K562 (cell line): Measurements from ENCODE around the gene GAPVD1. TPM values are rescaled to one million over a fixed set of nuclear protein-coding genes. Genes with fewer than 3 reads are reported as not detected.
"Not testable (repeated sequence)": the region's sequence is repeated elsewhere in the genome, so short reads cannot be mapped to it uniquely, and the experiment has no call there.

Experiments
- ATAC-seq: fragments of 200-7000 bp; cut with Tn5 transposase; 3 replicates; pipeline ENCODE4 v1.9.1; 2020; ENCODE audit warnings: moderate library complexity
- BruUV-seq: library from RNA; stranded (reverse); fragments of 400-500 nt; replicated peaks from 2 replicates; lab custom pipeline; 2021; lab: Mats Ljungman, UMichigan
- CTCF ChIA-PET: fragments of 300-600 bp; formaldehyde crosslinking; extraction: SDS; loops from one replicate; lab custom pipeline; 2021; ENCODE audit warnings: low intra/inter-chr PET ratio; lab: Yijun Ruan, JAX
- POLR2A ChIA-PET: fragments of 300-600, 350-650 bp; sonication (Branson Sonifier 250); formaldehyde crosslinking; extraction: SDS; loops from one replicate; lab custom pipeline; 2021; ENCODE audit warnings: antibody characterized with exemption, inconsistent platforms; lab: Yijun Ruan, JAX
- DNase-seq, 4 experiments: peaks; one replicate each; pipeline versions ENCODE4 v3.0.0 to v3.0.0-alpha.2; 2011 to 2018; ENCODE audit warnings: low spot score in 3 of 4, mixed read lengths in 3 of 4; ENCODE audit errors: extremely low read depth in 1 of 4
- FAIRE-seq: peaks from 2 replicates; lab custom pipeline; 2011; peaks lifted over from hg19 to GRCh38; lab: Jason Lieb, UNC
- H2AFZ ChIP-seq: 2 replicates; pipeline ENCODE4 v1.6.0; 2011; ENCODE audit warnings: low read depth, low read length, control low read depth, inconsistent platforms
- H3K27ac ChIP-seq: fragments of 200-600 bp; 3 replicates; pipeline ENCODE4 v1.8.0; 2011; ENCODE audit warnings: low read depth, mild to moderate bottlenecking, control low read depth, inconsistent platforms, low read length, moderate library complexity, mixed read lengths; ENCODE audit errors: extremely low read depth
- H3K27me3 ChIP-seq, 2 experiments: fragments of 300-600 bp in 1 of 2; 2 replicates in 1 of 2; 3 replicates in 1 of 2; pipeline versions ENCODE4 v1.6.0 to v1.8.0; 2011; ENCODE audit warnings: inconsistent platforms in 2 of 2, low read length in 2 of 2, mild to moderate bottlenecking in 1 of 2, mixed read lengths in 1 of 2, moderate library complexity in 1 of 2; ENCODE audit not compliant: control insufficient read depth in 2 of 2, insufficient read depth in 2 of 2
- H3K36me3 ChIP-seq: fragments of 300-600 bp; 3 replicates; pipeline ENCODE4 v1.8.0; 2011; ENCODE audit warnings: mild to moderate bottlenecking, low read length, inconsistent platforms; ENCODE audit not compliant: control insufficient read depth, insufficient read depth
- H3K4me1 ChIP-seq, 2 experiments: fragments of 200-600 bp in 1 of 2; replicated peaks in 1 of 2; 2 replicates in 1 of 2; 3 replicates in 1 of 2; pipeline versions ENCODE4 v1.5.1 to v1.8.0; 2011; ENCODE audit warnings: inconsistent platforms in 2 of 2, low read length in 2 of 2, mild to moderate bottlenecking in 1 of 2, mixed read lengths in 1 of 2, moderate library complexity in 1 of 2; ENCODE audit not compliant: control insufficient read depth in 2 of 2, insufficient read depth in 2 of 2
- H3K4me2 ChIP-seq: 2 replicates; pipeline ENCODE4 v1.6.1; 2011; ENCODE audit warnings: low read length, control low read depth, inconsistent platforms, mixed read lengths; ENCODE audit not compliant: insufficient read depth
- H3K4me3 ChIP-seq: fragments of 200-600 bp; sonication (generic), shearing (Covaris generic); 2 replicates; pipeline ENCODE4 v1.5.1; 2016; ENCODE audit warnings: control low read depth, inconsistent platforms
- H3K79me2 ChIP-seq: fragments of 200-600 bp; 3 replicates; pipeline ENCODE4 v1.8.0; 2011; ENCODE audit warnings: low read length, inconsistent platforms; ENCODE audit not compliant: control insufficient read depth, insufficient read depth
- H3K9ac ChIP-seq, 2 experiments: 2 replicates each; pipeline versions ENCODE4 v1.6.0 to v1.6.1; 2011; ENCODE audit warnings: low read depth in 2 of 2, low read length in 2 of 2, control low read depth in 1 of 2, inconsistent platforms in 1 of 2, mild to moderate bottlenecking in 1 of 2, mixed read lengths in 1 of 2; ENCODE audit not compliant: insufficient read depth in 1 of 2
- H3K9me1 ChIP-seq: one replicate; pipeline ENCODE4 v1.6.0; 2011; ENCODE audit warnings: inconsistent platforms, mild to moderate bottlenecking, low read length, moderate library complexity; ENCODE audit not compliant: control insufficient read depth, insufficient read depth
- H3K9me3 ChIP-seq: replicated peaks from 2 replicates; pipeline ENCODE4 v1.5.1; 2011; ENCODE audit warnings: low read depth, low read length, inconsistent platforms; ENCODE audit not compliant: control insufficient read depth, insufficient read depth
- H4K20me1 ChIP-seq: replicated peaks from 2 replicates; pipeline ENCODE4 v1.6.1; 2011; ENCODE audit warnings: low read length, inconsistent platforms, mixed read lengths; ENCODE audit not compliant: control insufficient read depth, insufficient read depth
- ADNP ChIP-seq: fragments of 200-800 bp; sonication (Bioruptor generic); IDR thresholded peaks from 2 replicates; pipeline ENCODE4 v1.6.1; 2016; ENCODE audit warnings: missing genetic modification characterization, missing compliant biosample characterization
- BCOR ChIP-seq: fragments of 450-650 bp; IDR thresholded peaks from 2 replicates; pipeline ENCODE4 v1.6.1; 2016
- HMG20A ChIP-seq: fragments of 450-650 bp; formaldehyde crosslinking; conservative IDR thresholded peaks from 2 replicates; pipeline ENCODE4 v1.4.0; 2020; ENCODE audit warnings: mild to moderate bottlenecking, mixed read lengths
- JUNB ChIP-seq: fragments of 450-650 bp; formaldehyde crosslinking; conservative IDR thresholded peaks from 2 replicates; pipeline ENCODE4 v1.4.0; 2020; ENCODE audit warnings: mild to moderate bottlenecking
- ZNF121 ChIP-seq: sonication (generic); formaldehyde crosslinking; conservative IDR thresholded peaks from 2 replicates; pipeline ENCODE4 v1.8.0; 2022; ENCODE audit warnings: missing genetic modification reagents
- ZNF174 ChIP-seq: fragments of 250-450 bp; sonication (Bioruptor Pico); IDR thresholded peaks from 2 replicates; pipeline ENCODE4 v1.4.0; 2020; ENCODE audit warnings: mild to moderate bottlenecking
- ZNF696 ChIP-seq: fragments of 250-450 bp; sonication (Bioruptor Pico); conservative IDR thresholded peaks from 2 replicates; pipeline ENCODE4 v1.4.0; 2020; ENCODE audit warnings: mild to moderate bottlenecking, moderate library complexity
- ZNF740 ChIP-seq, 3 experiments: fragments of 200-800 bp in 1 of 3; sonication (Bioruptor generic) in 1 of 3; sonication (generic) in 1 of 3; formaldehyde crosslinking in 1 of 3; IDR thresholded peaks; 2 replicates each; pipeline versions ENCODE4 v1.6.1 to v1.8.0; 2016 to 2022; ENCODE audit warnings: mild to moderate bottlenecking in 2 of 3, missing compliant biosample characterization in 2 of 3, missing genetic modification characterization in 2 of 3, missing genetic modification reagents in 1 of 3
- WGBS: fragments of 100-300 bp; shearing (Covaris generic); methylation state at CpG from one replicate; pipeline ENCODE4 v1.1.6; 2016; ENCODE audit warnings: low coverage, mixed read lengths; ENCODE audit not compliant: insufficient coverage; ENCODE audit errors: missing lambda C conversion rate; 5-methylcytosine and 5-hydroxymethylcytosine counted together
- in situ Hi-C: fragments of 300-500 bp; cut with MboI; formaldehyde crosslinking; loops from 4 replicates; pipeline ENCODE4 v1.15.0; 2018; ENCODE audit warnings: inconsistent platforms, mixed read lengths
- intact Hi-C: fragments of 100-400 bp; cut with micrococcal nuclease; formaldehyde crosslinking; loops from 2 replicates; pipeline ENCODE4 v1.14.2; 2022
- polyA plus RNA-seq, 8 experiments: library from polyadenylated mRNA; depleted of rRNA in 4 of 8; stranded (reverse) in 5 of 8; unstranded in 3 of 8; fragments of >200 nt; fragmentation: Nextera tagmentation in 2 of 8; fragmentation: Illumina TruSeq in 1 of 8; extraction: Ambion mirVana in 2 of 8; extraction: Trizol in 1 of 8; gene quantifications; 2 replicates each; pipeline versions ENCODE4 v1.2.1 to v1.2.3, GENCODE V29; 2011 to 2014; ENCODE audit warnings: inconsistent platforms in 1 of 8, missing spikeins in 1 of 8
- total RNA-seq, 7 experiments: library from RNA; depleted of rRNA in 6 of 7; stranded (reverse); fragments of >200 nt in 6 of 7; fragmentation: Illumina TruSeq in 2 of 7; extraction: Trizol in 2 of 7; gene quantifications; 2 replicates each; pipeline versions ENCODE4 v1.2.1 to v1.2.3, GENCODE V29; 2011 to 2021; ENCODE audit warnings: low replicate concordance in 1 of 7
- TF ChIP-seq, protein P1 (sequence below): fragments of 450-650 bp; IDR thresholded peaks from one replicate; pipeline ENCODE4 v1.6.1; 2018; ENCODE audit warnings: mild to moderate bottlenecking, moderate library complexity; ENCODE audit not compliant: partially characterized antibody
- TF ChIP-seq, protein P2 (sequence below): fragments of 150-350 bp; IDR thresholded peaks from 2 replicates; pipeline ENCODE4 v1.6.1; 2014; ENCODE audit warnings: low read depth, mild to moderate bottlenecking, low read length, borderline replicate concordance

GAPVD1 gene
- total and polyA plus RNA-seq, 9 of the 15 experiments (the other 6 are each of a cell fraction or from before 2014, with no cell fraction given), result 9.5 to 66.1 (median 45.5) TPM

- CTCF ChIA-PET, ATAC-seq, H3K27ac ChIP-seq, H3K9ac ChIP-seq, DNase-seq, H3K9me1 ChIP-seq, intact Hi-C loops, H3K79me2 ChIP-seq, H3K4me1 ChIP-seq, FAIRE-seq, H2AFZ ChIP-seq, H3K9me3 ChIP-seq, BruUV-seq, H4K20me1 ChIP-seq, H3K4me3 ChIP-seq, in situ Hi-C loops, H3K4me2 ChIP-seq, H3K27me3 ChIP-seq: not testable (repeated sequence)
- H3K36me3 ChIP-seq, result peaks cover 48% of the 10 kb centered on the region; the same call in 2 of the 3 replicates
- TF ChIP-seq ZNF121 (CRISPR knock-in tag), result peak; percentile 91
- POLR2A ChIA-PET, result interaction anchor here (0.8 to 9.5 kb wide), 2 partner anchors 11 to 16 kb away, joined by 3 to 75 read pairs; no protein-coding TSS in a partner anchor
Observed at GRCh38 chr9:125224858-125225257, 36.8 kb upstream of the GAPVD1 start.

DNA sequence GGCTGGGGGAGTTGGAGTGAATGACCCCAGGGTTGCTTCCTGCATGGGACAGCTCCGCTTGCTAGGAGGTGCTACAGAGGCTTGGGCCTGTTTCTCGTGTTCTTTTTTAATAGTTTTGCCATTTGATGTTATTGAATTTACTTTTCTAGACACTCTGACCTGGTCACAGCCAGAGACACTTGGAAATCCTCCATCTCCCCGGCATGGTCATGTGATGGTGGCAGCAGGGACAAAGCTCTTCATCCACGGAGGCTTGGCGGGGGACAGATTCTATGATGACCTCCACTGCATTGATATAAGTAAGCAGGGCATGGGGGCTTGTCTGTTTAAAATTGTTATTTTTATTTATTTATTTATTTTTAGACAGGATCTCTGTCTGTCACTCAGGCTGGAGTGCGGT, 33.9 kb upstream of the GAPVD1 start:
- no peaks in the 10 kb centered on the region for H3K27me3 ChIP-seq
- H3K79me2 ChIP-seq, result no peaks in the 10 kb centered on the region
- peaks cover 34% of the 10 kb centered on the region; the same call in 2 of the 3 replicates for H3K36me3 ChIP-seq
- H3K4me3 ChIP-seq, result no peak overlapping the region
- H2AFZ ChIP-seq, result no peak overlapping the region
- no TSS peak for BruUV-seq
- peak in 1 of 4 experiments; percentile 4 for DNase-seq
- WGBS, result 89% methylated on average over 6 of the region's 6 CpGs
- no peaks in the 10 kb centered on the region for H3K9me1 ChIP-seq
- ChIA-PET CTCF (no interaction called here), POLR2A (interaction anchor here (9.5 kb wide), 1 partner anchor 8 kb away, joined by 75 read pairs; no protein-coding TSS in a partner anchor)
- H4K20me1 ChIP-seq, result no peaks in the 10 kb centered on the region
- in situ Hi-C loops, result no loop called here
- H3K4me2 ChIP-seq, result no peak overlapping the region
- ATAC-seq, result no peak
- intact Hi-C loops, result no loop called here
- no peak overlapping the region for H3K9ac ChIP-seq
- no peaks in the 10 kb centered on the region for H3K4me1 ChIP-seq
- H3K27ac ChIP-seq, result no peak overlapping the region
- FAIRE-seq, result no peak
- no peaks in the 10 kb centered on the region for H3K9me3 ChIP-seq
- TF ChIP-seq, protein P1, sequence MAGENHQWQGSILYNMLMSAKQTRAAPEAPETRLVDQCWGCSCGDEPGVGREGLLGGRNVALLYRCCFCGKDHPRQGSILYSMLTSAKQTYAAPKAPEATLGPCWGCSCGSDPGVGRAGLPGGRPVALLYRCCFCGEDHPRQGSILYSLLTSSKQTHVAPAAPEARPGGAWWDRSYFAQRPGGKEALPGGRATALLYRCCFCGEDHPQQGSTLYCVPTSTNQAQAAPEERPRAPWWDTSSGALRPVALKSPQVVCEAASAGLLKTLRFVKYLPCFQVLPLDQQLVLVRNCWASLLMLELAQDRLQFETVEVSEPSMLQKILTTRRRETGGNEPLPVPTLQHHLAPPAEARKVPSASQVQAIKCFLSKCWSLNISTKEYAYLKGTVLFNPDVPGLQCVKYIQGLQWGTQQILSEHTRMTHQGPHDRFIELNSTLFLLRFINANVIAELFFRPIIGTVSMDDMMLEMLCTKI, result no peak
- TF ChIP-seq ZNF174 (no peak), JUNB (CRISPR knock-in tag) (no peak), HMG20A (CRISPR knock-in tag) (no peak), ZNF740 (CRISPR knock-in tag; IDR thresholded peaks at IDR 0.05) (no peak), ZNF740 (tag; IDR thresholded peaks at IDR 0.05) (no peak), ADNP (tag) (no peak), ZNF696 (no peak), BCOR (no peak)
- TF ChIP-seq, protein P2, sequence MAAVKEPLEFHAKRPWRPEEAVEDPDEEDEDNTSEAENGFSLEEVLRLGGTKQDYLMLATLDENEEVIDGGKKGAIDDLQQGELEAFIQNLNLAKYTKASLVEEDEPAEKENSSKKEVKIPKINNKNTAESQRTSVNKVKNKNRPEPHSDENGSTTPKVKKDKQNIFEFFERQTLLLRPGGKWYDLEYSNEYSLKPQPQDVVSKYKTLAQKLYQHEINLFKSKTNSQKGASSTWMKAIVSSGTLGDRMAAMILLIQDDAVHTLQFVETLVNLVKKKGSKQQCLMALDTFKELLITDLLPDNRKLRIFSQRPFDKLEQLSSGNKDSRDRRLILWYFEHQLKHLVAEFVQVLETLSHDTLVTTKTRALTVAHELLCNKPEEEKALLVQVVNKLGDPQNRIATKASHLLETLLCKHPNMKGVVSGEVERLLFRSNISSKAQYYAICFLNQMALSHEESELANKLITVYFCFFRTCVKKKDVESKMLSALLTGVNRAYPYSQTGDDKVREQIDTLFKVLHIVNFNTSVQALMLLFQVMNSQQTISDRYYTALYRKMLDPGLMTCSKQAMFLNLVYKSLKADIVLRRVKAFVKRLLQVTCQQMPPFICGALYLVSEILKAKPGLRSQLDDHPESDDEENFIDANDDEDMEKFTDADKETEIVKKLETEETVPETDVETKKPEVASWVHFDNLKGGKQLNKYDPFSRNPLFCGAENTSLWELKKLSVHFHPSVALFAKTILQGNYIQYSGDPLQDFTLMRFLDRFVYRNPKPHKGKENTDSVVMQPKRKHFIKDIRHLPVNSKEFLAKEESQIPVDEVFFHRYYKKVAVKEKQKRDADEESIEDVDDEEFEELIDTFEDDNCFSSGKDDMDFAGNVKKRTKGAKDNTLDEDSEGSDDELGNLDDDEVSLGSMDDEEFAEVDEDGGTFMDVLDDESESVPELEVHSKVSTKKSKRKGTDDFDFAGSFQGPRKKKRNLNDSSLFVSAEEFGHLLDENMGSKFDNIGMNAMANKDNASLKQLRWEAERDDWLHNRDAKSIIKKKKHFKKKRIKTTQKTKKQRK, result no peak
